Neural cell (in vitro differentiated cells): ENCODE results near the gene RPS28. TPM values are rescaled to one million over a fixed set of nuclear protein-coding genes. Genes with fewer than 3 reads are reported as not detected.

ENCODE experiments used
- H2AFZ ChIP-seq: fragments of 200-600, 300-800 bp; sonication (generic), shearing (Covaris generic); 2 replicates; pipeline ENCODE4 v1.6.0; 2014; ENCODE audit warnings: low read depth, mild to moderate bottlenecking, antibody characterized with exemption, low read length, moderate library complexity
- H3F3A ChIP-seq: fragments of 200-600 bp; shearing (Covaris generic); 2 replicates; pipeline ENCODE4 v1.6.1; 2016; ENCODE audit warnings: mild to moderate bottlenecking, moderate library complexity, mixed read lengths, antibody characterized with exemption, low read length; ENCODE audit not compliant: insufficient read depth, poor library complexity, severe bottlenecking
- H3K27ac ChIP-seq: fragments of 200-600, 300-800 bp; sonication (generic), shearing (Covaris generic); 2 replicates; pipeline ENCODE4 v1.5.1; 2014; ENCODE audit warnings: mild to moderate bottlenecking, low read length, moderate library complexity
- H3K27me3 ChIP-seq: fragments of 300-800, 200-600 bp; sonication (generic), shearing (Covaris generic); 2 replicates; pipeline ENCODE4 v1.6.0; 2014; ENCODE audit warnings: mild to moderate bottlenecking, low read depth, low read length, moderate library complexity; ENCODE audit not compliant: insufficient read depth
- H3K36me3 ChIP-seq: fragments of 300-800, 200-600 bp; sonication (generic), shearing (Covaris generic); 2 replicates; pipeline ENCODE4 v1.5.1; 2014; ENCODE audit warnings: mild to moderate bottlenecking, antibody characterized with exemption, low read length, moderate library complexity; ENCODE audit not compliant: insufficient read depth
- H3K4me2 ChIP-seq: fragments of 300-800, 200-600 bp; sonication (generic), shearing (Covaris generic); 2 replicates; pipeline ENCODE4 v1.6.0; 2014; ENCODE audit warnings: mild to moderate bottlenecking, low read length
- H3K4me3 ChIP-seq: fragments of 300-800, 200-600 bp; sonication (generic), shearing (Covaris generic); 2 replicates; pipeline ENCODE4 v1.5.1; 2014; ENCODE audit warnings: mild to moderate bottlenecking, low read length, moderate library complexity
- H3K79me2 ChIP-seq: fragments of 200-600 bp; shearing (Covaris generic); replicated peaks from 2 replicates; pipeline ENCODE4 v1.6.0; 2014; ENCODE audit warnings: mild to moderate bottlenecking, low read length, moderate library complexity; ENCODE audit not compliant: insufficient read depth
- H3K9ac ChIP-seq: fragments of 300-800, 200-600 bp; sonication (generic), shearing (Covaris generic); 2 replicates; pipeline ENCODE4 v1.6.1; 2016; ENCODE audit warnings: mild to moderate bottlenecking, low read length, mixed read lengths
- H3K9me2 ChIP-seq: fragments of 200-600 bp; shearing (Covaris generic); 2 replicates; pipeline ENCODE4 v1.6.1; 2016; ENCODE audit warnings: mild to moderate bottlenecking, low read length, mixed read lengths; ENCODE audit not compliant: insufficient read depth
- H3K9me3 ChIP-seq: fragments of 200-600, 300-800 bp; sonication (generic), shearing (Covaris generic); 2 replicates; pipeline ENCODE4 v1.6.1; 2016; ENCODE audit warnings: mild to moderate bottlenecking, mixed run types, low read length, moderate library complexity, mixed read lengths
- H4K20me1 ChIP-seq: fragments of 200-600 bp; shearing (Covaris generic); 2 replicates; pipeline ENCODE4 v1.6.1; 2016; ENCODE audit warnings: mild to moderate bottlenecking, mixed run types; ENCODE audit not compliant: insufficient read depth
- EP300 ChIP-seq: fragments of 450-650 bp; conservative IDR thresholded peaks from 2 replicates; pipeline ENCODE4 v1.6.1; 2014; ENCODE audit warnings: antibody characterized with exemption, mild to moderate bottlenecking, moderate library complexity; ENCODE audit not compliant: poor library complexity, severe bottlenecking
- EZH2 ChIP-seq: fragments of 200-600, 300-800 bp; shearing (Covaris generic), sonication (generic); IDR thresholded peaks from 2 replicates; pipeline ENCODE4 v1.6.1; 2014; ENCODE audit warnings: antibody characterized with exemption, low read length, borderline replicate concordance, mild to moderate bottlenecking; ENCODE audit not compliant: insufficient read depth, poor library complexity, severe bottlenecking
- MXI1 ChIP-seq: fragments of 450-650 bp; conservative IDR thresholded peaks from 2 replicates; pipeline ENCODE4 v1.6.1; 2014; ENCODE audit warnings: antibody characterized with exemption, mild to moderate bottlenecking; ENCODE audit not compliant: poor library complexity, severe bottlenecking
- POLR2AphosphoS5 ChIP-seq: IDR thresholded peaks from 2 replicates; pipeline ENCODE4 v1.6.1; 2012
- RAD21 ChIP-seq: fragments of 450-650 bp; conservative IDR thresholded peaks from 2 replicates; pipeline ENCODE4 v1.6.1; 2014; ENCODE audit warnings: antibody characterized with exemption, mild to moderate bottlenecking, moderate library complexity
- SMC3 ChIP-seq: fragments of 450-650 bp; conservative IDR thresholded peaks from 2 replicates; pipeline ENCODE4 v1.6.1; 2014; ENCODE audit warnings: antibody characterized with exemption, mild to moderate bottlenecking, moderate library complexity; ENCODE audit not compliant: poor library complexity
- TAF1 ChIP-seq: IDR thresholded peaks from 2 replicates; pipeline ENCODE4 v1.6.1; 2012; ENCODE audit warnings: low read depth
- polyA plus RNA-seq: library from polyadenylated mRNA; depleted of rRNA; stranded (reverse); fragments of >200 nt; gene quantifications from 2 replicates; pipeline ENCODE4 v1.2.3, GENCODE V29; 2014
- TF ChIP-seq, protein P1 (sequence below): fragments of 450-650 bp; IDR thresholded peaks from 2 replicates; pipeline ENCODE4 v1.5.1; 2014; ENCODE audit warnings: antibody characterized with exemption, mild to moderate bottlenecking, moderate library complexity; ENCODE audit not compliant: poor library complexity, severe bottlenecking
- TF ChIP-seq, protein P2 (sequence below): IDR thresholded peaks from 2 replicates; pipeline ENCODE4 v1.6.1; 2012; ENCODE audit warnings: borderline replicate concordance

The RPS28 gene
- polyA plus RNA-seq, 1 donor from 2014 or later, result 192 TPM

DNA sequence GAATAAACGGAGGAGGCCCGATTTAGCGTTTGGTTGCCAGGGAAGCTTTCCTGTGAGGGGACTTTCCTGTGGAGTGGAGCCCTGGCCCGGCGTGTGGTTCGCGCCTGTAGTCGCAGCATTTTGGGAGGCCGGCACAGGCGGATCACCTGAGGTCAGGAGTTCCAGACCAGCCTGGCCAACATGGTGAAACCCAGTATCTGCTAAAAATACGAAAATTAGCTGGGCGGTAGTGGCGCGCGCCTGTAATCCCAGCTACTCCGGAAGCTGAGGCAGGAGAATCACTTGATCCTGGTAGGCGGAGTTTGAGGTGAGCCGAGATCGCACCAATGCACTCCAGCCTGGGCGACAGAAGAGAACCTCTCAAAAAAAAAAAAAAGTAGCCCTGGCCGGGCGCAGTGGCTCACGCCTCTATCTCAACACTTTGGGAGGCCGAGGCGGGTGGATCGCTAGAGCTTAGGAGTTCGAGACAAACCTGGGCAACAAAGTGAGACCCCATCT lies 14.8 kb downstream of the RPS28 start:
- Histone ChIP-seq H3K36me3 (no peaks in the 10 kb centered on the region), H3K79me2 (no peaks in the 10 kb centered on the region), H4K20me1 (no peaks in the 10 kb centered on the region), H2AFZ (no peak overlapping the region), H3K9me2 (no peaks in the 10 kb centered on the region), H3F3A (no peaks in the 10 kb centered on the region), H3K27me3 (peaks cover 60% of the 10 kb centered on the region), H3K4me3 (no peak overlapping the region), H3K4me2 (no peak overlapping the region), H3K9ac (no peak overlapping the region), H3K27ac (no peak overlapping the region), H3K9me3 (no peaks in the 10 kb centered on the region)
- TF ChIP-seq EZH2 (no peak), EP300 (no peak), RAD21 (no peak), POLR2AphosphoS5 (no peak), MXI1 (no peak), TAF1 (no peak), SMC3 (no peak)
- TF ChIP-seq, protein P1, sequence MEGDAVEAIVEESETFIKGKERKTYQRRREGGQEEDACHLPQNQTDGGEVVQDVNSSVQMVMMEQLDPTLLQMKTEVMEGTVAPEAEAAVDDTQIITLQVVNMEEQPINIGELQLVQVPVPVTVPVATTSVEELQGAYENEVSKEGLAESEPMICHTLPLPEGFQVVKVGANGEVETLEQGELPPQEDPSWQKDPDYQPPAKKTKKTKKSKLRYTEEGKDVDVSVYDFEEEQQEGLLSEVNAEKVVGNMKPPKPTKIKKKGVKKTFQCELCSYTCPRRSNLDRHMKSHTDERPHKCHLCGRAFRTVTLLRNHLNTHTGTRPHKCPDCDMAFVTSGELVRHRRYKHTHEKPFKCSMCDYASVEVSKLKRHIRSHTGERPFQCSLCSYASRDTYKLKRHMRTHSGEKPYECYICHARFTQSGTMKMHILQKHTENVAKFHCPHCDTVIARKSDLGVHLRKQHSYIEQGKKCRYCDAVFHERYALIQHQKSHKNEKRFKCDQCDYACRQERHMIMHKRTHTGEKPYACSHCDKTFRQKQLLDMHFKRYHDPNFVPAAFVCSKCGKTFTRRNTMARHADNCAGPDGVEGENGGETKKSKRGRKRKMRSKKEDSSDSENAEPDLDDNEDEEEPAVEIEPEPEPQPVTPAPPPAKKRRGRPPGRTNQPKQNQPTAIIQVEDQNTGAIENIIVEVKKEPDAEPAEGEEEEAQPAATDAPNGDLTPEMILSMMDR, result no peak
- TF ChIP-seq, protein P2, sequence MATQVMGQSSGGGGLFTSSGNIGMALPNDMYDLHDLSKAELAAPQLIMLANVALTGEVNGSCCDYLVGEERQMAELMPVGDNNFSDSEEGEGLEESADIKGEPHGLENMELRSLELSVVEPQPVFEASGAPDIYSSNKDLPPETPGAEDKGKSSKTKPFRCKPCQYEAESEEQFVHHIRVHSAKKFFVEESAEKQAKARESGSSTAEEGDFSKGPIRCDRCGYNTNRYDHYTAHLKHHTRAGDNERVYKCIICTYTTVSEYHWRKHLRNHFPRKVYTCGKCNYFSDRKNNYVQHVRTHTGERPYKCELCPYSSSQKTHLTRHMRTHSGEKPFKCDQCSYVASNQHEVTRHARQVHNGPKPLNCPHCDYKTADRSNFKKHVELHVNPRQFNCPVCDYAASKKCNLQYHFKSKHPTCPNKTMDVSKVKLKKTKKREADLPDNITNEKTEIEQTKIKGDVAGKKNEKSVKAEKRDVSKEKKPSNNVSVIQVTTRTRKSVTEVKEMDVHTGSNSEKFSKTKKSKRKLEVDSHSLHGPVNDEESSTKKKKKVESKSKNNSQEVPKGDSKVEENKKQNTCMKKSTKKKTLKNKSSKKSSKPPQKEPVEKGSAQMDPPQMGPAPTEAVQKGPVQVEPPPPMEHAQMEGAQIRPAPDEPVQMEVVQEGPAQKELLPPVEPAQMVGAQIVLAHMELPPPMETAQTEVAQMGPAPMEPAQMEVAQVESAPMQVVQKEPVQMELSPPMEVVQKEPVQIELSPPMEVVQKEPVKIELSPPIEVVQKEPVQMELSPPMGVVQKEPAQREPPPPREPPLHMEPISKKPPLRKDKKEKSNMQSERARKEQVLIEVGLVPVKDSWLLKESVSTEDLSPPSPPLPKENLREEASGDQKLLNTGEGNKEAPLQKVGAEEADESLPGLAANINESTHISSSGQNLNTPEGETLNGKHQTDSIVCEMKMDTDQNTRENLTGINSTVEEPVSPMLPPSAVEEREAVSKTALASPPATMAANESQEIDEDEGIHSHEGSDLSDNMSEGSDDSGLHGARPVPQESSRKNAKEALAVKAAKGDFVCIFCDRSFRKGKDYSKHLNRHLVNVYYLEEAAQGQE, result no peak

DNA sequence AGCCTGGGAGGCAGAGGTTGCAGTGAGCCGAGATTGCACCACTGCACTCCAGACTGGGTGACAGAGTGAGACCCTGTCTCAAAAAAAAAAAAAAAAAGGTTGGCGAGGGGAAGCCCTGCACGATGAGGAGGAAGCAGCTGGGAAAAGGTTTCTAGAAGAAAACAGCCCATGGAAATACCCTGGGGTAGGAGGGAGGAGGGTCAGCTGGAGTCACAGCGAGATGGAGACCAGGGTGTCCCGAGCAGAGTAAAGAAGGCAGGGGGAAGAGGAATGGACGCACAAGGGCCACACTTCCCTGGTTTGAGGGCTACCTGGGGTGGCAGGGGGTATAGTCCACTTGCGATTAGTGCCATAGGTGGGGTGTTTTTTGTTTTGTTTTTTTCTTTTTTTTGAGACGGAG lies 15.4 kb downstream of the RPS28 start:
- no peak for TF ChIP-seq EP300
- TF ChIP-seq POLR2AphosphoS5, result no peak
- TF ChIP-seq, protein P2, result no peak
- no peak for TF ChIP-seq SMC3
- no peak for TF ChIP-seq MXI1
- TF ChIP-seq TAF1, result no peak
- TF ChIP-seq EZH2, result no peak
- TF ChIP-seq RAD21, result no peak
- H3K27me3 ChIP-seq, result peaks cover 57% of the 10 kb centered on the region

More for the DNA sequence above, 15.4 kb downstream of the RPS28 start:
- Histone ChIP-seq H3K9me3 (no peaks in the 10 kb centered on the region), H3K4me2 (no peak overlapping the region), H3K27ac (no peak overlapping the region), H3K36me3 (no peaks in the 10 kb centered on the region), H3K79me2 (no peaks in the 10 kb centered on the region), H3K9ac (no peak overlapping the region), H3K4me3 (no peak overlapping the region), H2AFZ (no peak overlapping the region), H3F3A (no peaks in the 10 kb centered on the region), H4K20me1 (no peaks in the 10 kb centered on the region), H3K9me2 (no peaks in the 10 kb centered on the region)
